SJSA1 (cell line): ENCODE data around the gene FOXN3. TPM values are rescaled to one million over a fixed set of nuclear protein-coding genes. Genes with fewer than 3 reads are reported as not detected.

Experiments
- DNase-seq, 2 experiments: peaks; one replicate each; pipeline ENCODE4 v3.0.0-alpha.2; 2015 to 2020; ENCODE audit warnings: low spot score in 2 of 2, low read depth in 1 of 2
- H3K27ac ChIP-seq: fragments of 250-450 bp; sonication (Bioruptor Pico); 2 replicates; pipeline ENCODE4 v1.5.1; 2020; ENCODE audit warnings: mild to moderate bottlenecking, moderate library complexity
- H3K27me3 ChIP-seq: fragments of 250-450 bp; sonication (Bioruptor Pico); replicated peaks from 2 replicates; pipeline ENCODE4 v1.5.1; 2020; ENCODE audit warnings: mild to moderate bottlenecking, moderate library complexity
- H3K36me3 ChIP-seq: fragments of 250-450 bp; sonication (Bioruptor Pico); 2 replicates; pipeline ENCODE4 v1.5.1; 2020; ENCODE audit warnings: mild to moderate bottlenecking
- H3K4me1 ChIP-seq: fragments of 250-450 bp; sonication (Bioruptor Pico); replicated peaks from 2 replicates; pipeline ENCODE4 v1.6.1; 2021; ENCODE audit warnings: mild to moderate bottlenecking
- H3K4me3 ChIP-seq: fragments of 250-450 bp; sonication (Bioruptor Pico); 2 replicates; pipeline ENCODE4 v1.5.1; 2020; ENCODE audit warnings: mild to moderate bottlenecking
- H3K9me3 ChIP-seq: fragments of 250-450 bp; sonication (Bioruptor Pico); replicated peaks from 2 replicates; pipeline ENCODE4 v1.5.1; 2020; ENCODE audit warnings: mild to moderate bottlenecking
- total RNA-seq: library from RNA; depleted of rRNA; stranded (reverse); fragments of >200 nt; shearing (Covaris generic); gene quantifications from 2 replicates; pipeline ENCODE4 v1.2.3, GENCODE V29; 2014

FOXN3 gene
- total RNA-seq, 1 experiment from 2014 or later = 31.0 TPM

GRCh38 chr14:89293314-89293916 lies 123.6 kb downstream of the FOXN3 start:
- no peak for DNase-seq
- Histone ChIP-seq H3K4me1 (peaks cover 21% of the 10 kb centered on the region), H3K4me3 (no peak overlapping the region), H3K36me3 (no peaks in the 10 kb centered on the region), H3K9me3 (no peaks in the 10 kb centered on the region), H3K27me3 (no peaks in the 10 kb centered on the region), H3K27ac (peak overlapping the region; percentile 30; the same call in 1 of the 2 replicates)

GRCh38 chr14:89292579-89293313 lies 124.3 kb downstream of the FOXN3 start:
- Histone ChIP-seq H3K27ac (peak overlapping the region; percentile 30; the same call in 1 of the 2 replicates), H3K9me3 (no peaks in the 10 kb centered on the region), H3K4me1 (peaks cover 27% of the 10 kb centered on the region), H3K4me3 (no peak overlapping the region), H3K27me3 (no peaks in the 10 kb centered on the region), H3K36me3 (no peaks in the 10 kb centered on the region)
- peak; percentile 73 to 76 for DNase-seq

GRCh38 chr14:89291351-89291940 lies 125.6 kb downstream of the FOXN3 start:
- no peak overlapping the region for H3K27ac ChIP-seq
- DNase-seq = no peak
- H3K9me3 ChIP-seq = no peaks in the 10 kb centered on the region
- H3K27me3 ChIP-seq = no peaks in the 10 kb centered on the region
- H3K4me1 ChIP-seq = peaks cover 38% of the 10 kb centered on the region
- H3K4me3 ChIP-seq = no peak overlapping the region
- no peaks in the 10 kb centered on the region for H3K36me3 ChIP-seq

GRCh38 chr14:89290813-89291212 lies 126.2 kb downstream of the FOXN3 start:
- DNase-seq = no peak
- Histone ChIP-seq H3K27me3 (no peaks in the 10 kb centered on the region), H3K9me3 (no peaks in the 10 kb centered on the region)

GRCh38 chr14:89289477-89289876 lies 127.6 kb downstream of the FOXN3 start:
- no peak for DNase-seq
- Histone ChIP-seq H3K27me3 (no peaks in the 10 kb centered on the region), H3K9me3 (no peaks in the 10 kb centered on the region), H3K36me3 (no peaks in the 10 kb centered on the region), H3K4me1 (peaks cover 47% of the 10 kb centered on the region), H3K4me3 (no peak overlapping the region), H3K27ac (no peak overlapping the region)

More at GRCh38 chr14:89290813-89291212, 126.2 kb downstream of the FOXN3 start:
- H3K4me1 ChIP-seq = peaks cover 42% of the 10 kb centered on the region
- no peak overlapping the region for H3K27ac ChIP-seq
- no peaks in the 10 kb centered on the region for H3K36me3 ChIP-seq
- H3K4me3 ChIP-seq = no peak overlapping the region

- Histone ChIP-seq H3K9me3 (no peaks in the 10 kb centered on the region), H3K4me1 (peaks cover 45% of the 10 kb centered on the region), H3K36me3 (no peaks in the 10 kb centered on the region), H3K4me3 (no peak overlapping the region), H3K27me3 (no peaks in the 10 kb centered on the region), H3K27ac (peak overlapping the region; percentile 51)
- DNase-seq = peak in 1 of 2 experiments; percentile 52
Measured at GRCh38 chr14:89288114-89288513, 128.9 kb downstream of the FOXN3 start.

GRCh38 chr14:89284333-89285058 lies 132.5 kb downstream of the FOXN3 start:
- peaks cover 5% of the 10 kb centered on the region; the same call in 1 of the 2 replicates for H3K36me3 ChIP-seq
- no peaks in the 10 kb centered on the region for H3K27me3 ChIP-seq
- no peaks in the 10 kb centered on the region for H3K9me3 ChIP-seq
- H3K4me1 ChIP-seq = peaks cover 29% of the 10 kb centered on the region
- no peak for DNase-seq
- no peak overlapping the region for H3K27ac ChIP-seq
- no peak overlapping the region for H3K4me3 ChIP-seq

- no peak overlapping the region for H3K4me3 ChIP-seq
- no peak overlapping the region for H3K27ac ChIP-seq
- H3K27me3 ChIP-seq = no peaks in the 10 kb centered on the region
- H3K4me1 ChIP-seq = peaks cover 29% of the 10 kb centered on the region
- DNase-seq = no peak
- no peaks in the 10 kb centered on the region for H3K9me3 ChIP-seq
- peaks cover 5% of the 10 kb centered on the region; the same call in 1 of the 2 replicates for H3K36me3 ChIP-seq
Measured at GRCh38 chr14:89283327-89284060, 133.5 kb downstream of the FOXN3 start.

GRCh38 chr14:89282191-89282590 lies 134.8 kb downstream of the FOXN3 start:
- peaks cover 19% of the 10 kb centered on the region for H3K4me1 ChIP-seq
- no peaks in the 10 kb centered on the region for H3K9me3 ChIP-seq
- no peak overlapping the region for H3K27ac ChIP-seq
- no peaks in the 10 kb centered on the region for H3K27me3 ChIP-seq
- no peak overlapping the region for H3K4me3 ChIP-seq
- peaks cover 5% of the 10 kb centered on the region; the same call in 1 of the 2 replicates for H3K36me3 ChIP-seq
- no peak for DNase-seq

GRCh38 chr14:89280600-89280999 lies 136.4 kb downstream of the FOXN3 start:
- Histone ChIP-seq H3K9me3 (no peaks in the 10 kb centered on the region), H3K4me3 (no peak overlapping the region), H3K36me3 (peaks cover 5% of the 10 kb centered on the region; the same call in 1 of the 2 replicates)

GRCh38 chr14:89279649-89280232 lies 137.3 kb downstream of the FOXN3 start:
- no peak for DNase-seq
- Histone ChIP-seq H3K4me3 (no peak overlapping the region), H3K27me3 (no peaks in the 10 kb centered on the region), H3K4me1 (peaks cover 10% of the 10 kb centered on the region), H3K27ac (no peak overlapping the region), H3K36me3 (peaks cover 5% of the 10 kb centered on the region; the same call in 1 of the 2 replicates), H3K9me3 (no peaks in the 10 kb centered on the region)

More at GRCh38 chr14:89280600-89280999, 136.4 kb downstream of the FOXN3 start:
- Histone ChIP-seq H3K4me1 (peaks cover 13% of the 10 kb centered on the region), H3K27ac (no peak overlapping the region), H3K27me3 (no peaks in the 10 kb centered on the region)
- DNase-seq = no peak

- Histone ChIP-seq H3K9me3 (no peaks in the 10 kb centered on the region), H3K4me3 (no peak overlapping the region), H3K27ac (no peak overlapping the region), H3K27me3 (no peaks in the 10 kb centered on the region), H3K36me3 (peaks cover 5% of the 10 kb centered on the region; the same call in 1 of the 2 replicates), H3K4me1 (peaks cover 4% of the 10 kb centered on the region; the same call in 1 of the 2 replicates)
- DNase-seq = no peak
Measured at GRCh38 chr14:89277203-89277602, 139.8 kb downstream of the FOXN3 start.
